IPS DF 6.9 (cell line): ENCODE measurements around the gene CASP1.
"Not testable (repeated sequence)": the region's sequence is repeated elsewhere in the genome, so short reads cannot be mapped to it uniquely, and the experiment has no call there.

Source experiments
- DNase-seq: peaks from one replicate; pipeline ENCODE4 v3.0.0-alpha.2; 2013; ENCODE audit warnings: low read depth, low spot score
- H3K27ac ChIP-seq: one replicate; pipeline ENCODE4 v1.5.1; 2013; ENCODE audit warnings: low read length, control low read depth
- H3K27me3 ChIP-seq: 2 replicates; pipeline ENCODE4 v1.6.1; 2013; ENCODE audit warnings: mild to moderate bottlenecking, low read length; ENCODE audit not compliant: control insufficient read depth, insufficient read depth
- H3K36me3 ChIP-seq: 2 replicates; pipeline ENCODE4 v1.6.1; 2013; ENCODE audit warnings: low read length; ENCODE audit not compliant: control insufficient read depth, insufficient read depth
- H3K4me1 ChIP-seq: 2 replicates; pipeline ENCODE4 v1.6.1; 2013; ENCODE audit warnings: low read length; ENCODE audit not compliant: control insufficient read depth, insufficient read depth
- H3K4me3 ChIP-seq: 2 replicates; pipeline ENCODE4 v1.5.1; 2013; ENCODE audit warnings: mild to moderate bottlenecking, low read length
- H3K9me3 ChIP-seq: 2 replicates; pipeline ENCODE4 v1.6.1; 2013; ENCODE audit warnings: low read length, inconsistent platforms; ENCODE audit not compliant: control insufficient read depth, insufficient read depth
- WGBS: extraction: QIAGEN DNeasy Blood & Tissue Kit; methylation state at CpG from one replicate; pipeline ENCODE4 v1.1.7; 2013; ENCODE audit warnings: mixed read lengths, missing lambda C conversion rate; ENCODE audit not compliant: insufficient read length, insufficient coverage; 5-methylcytosine and 5-hydroxymethylcytosine counted together

Gene CASP1

GRCh38 chr11:105070306-105070705 lies 35.4 kb upstream of the CASP1 start:
- H3K4me3 ChIP-seq = no peak overlapping the region
- no peaks in the 10 kb centered on the region for H3K27me3 ChIP-seq
- WGBS = no CpG with 5 or more reads among the region's 4 CpGs
- DNase-seq = no peak
- H3K4me1 ChIP-seq = no peaks in the 10 kb centered on the region
- H3K27ac ChIP-seq = no peak overlapping the region
- H3K9me3 ChIP-seq = no peaks in the 10 kb centered on the region
- H3K36me3 ChIP-seq = no peaks in the 10 kb centered on the region

- H3K9me3 ChIP-seq, H3K36me3 ChIP-seq, H3K27me3 ChIP-seq, H3K27ac ChIP-seq, H3K4me3 ChIP-seq, DNase-seq, H3K4me1 ChIP-seq: not testable (repeated sequence)
- no CpG with 5 or more reads among the region's 2 CpGs for WGBS
These were observed 34.8 kb upstream of the CASP1 start for GRCh38 chr11:105069749-105070148.

- H3K27ac ChIP-seq, H3K36me3 ChIP-seq, H3K9me3 ChIP-seq, DNase-seq, H3K4me3 ChIP-seq, H3K27me3 ChIP-seq, H3K4me1 ChIP-seq: not testable (repeated sequence)
- WGBS = no CpG with 5 or more reads among the region's 9 CpGs
These were observed 28.4 kb upstream of the CASP1 start for GRCh38 chr11:105063245-105063941.

GRCh38 chr11:105057432-105057831 lies 22.5 kb upstream of the CASP1 start:
- no peak overlapping the region for H3K27ac ChIP-seq
- H3K9me3 ChIP-seq = no peaks in the 10 kb centered on the region
- no peaks in the 10 kb centered on the region for H3K27me3 ChIP-seq
- H3K4me3 ChIP-seq = no peak overlapping the region
- no peak for DNase-seq
- H3K36me3 ChIP-seq = no peaks in the 10 kb centered on the region
- whole genome bisulfite sequencing = no CpG with 5 or more reads among the region's 4 CpGs
- H3K4me1 ChIP-seq = 0 out of 2 replicates have a peak, but pooled peaks cover 2% of the 10 kb centered on the region

- WGBS = no CpG with 5 or more reads among the region's 1 CpG
- Histone ChIP-seq H3K27ac (no peak overlapping the region), H3K36me3 (no peaks in the 10 kb centered on the region), H3K4me3 (no peak overlapping the region), H3K4me1 (0 out of 2 replicates have a peak, but pooled peaks cover 2% of the 10 kb centered on the region), H3K27me3 (no peaks in the 10 kb centered on the region), H3K9me3 (no peaks in the 10 kb centered on the region)
- no peak for DNase-seq
These were observed 21.5 kb upstream of the CASP1 start for GRCh38 chr11:105056446-105056845.

GRCh38 chr11:105054723-105055493 lies 20.0 kb upstream of the CASP1 start:
- no CpG with 5 or more reads among the region's 2 CpGs for WGBS
- Histone ChIP-seq H3K27ac (no peak overlapping the region), H3K4me1 (0 out of 2 replicates have a peak, but pooled peaks cover 2% of the 10 kb centered on the region), H3K27me3 (no peaks in the 10 kb centered on the region), H3K9me3 (no peaks in the 10 kb centered on the region), H3K36me3 (no peaks in the 10 kb centered on the region), H3K4me3 (no peak overlapping the region)
- no peak for DNase-seq

- DNase-seq = no peak
- no peak overlapping the region for H3K27ac ChIP-seq
- H3K4me3 ChIP-seq = no peak overlapping the region
- no peaks in the 10 kb centered on the region for H3K27me3 ChIP-seq
- no peaks in the 10 kb centered on the region for H3K36me3 ChIP-seq
- no peaks in the 10 kb centered on the region for H3K9me3 ChIP-seq
- H3K4me1 ChIP-seq = no peaks in the 10 kb centered on the region
- WGBS = no CpG with 5 or more reads among the region's 3 CpGs
These were observed 17.5 kb upstream of the CASP1 start for GRCh38 chr11:105052487-105052886.

GRCh38 chr11:105051559-105051958 lies 16.6 kb upstream of the CASP1 start:
- no CpG with 5 or more reads among the region's 2 CpGs for WGBS
- no peaks in the 10 kb centered on the region for H3K9me3 ChIP-seq
- DNase-seq = no peak
- no peak overlapping the region for H3K4me3 ChIP-seq
- H3K27ac ChIP-seq = no peak overlapping the region
- no peaks in the 10 kb centered on the region for H3K4me1 ChIP-seq
- no peaks in the 10 kb centered on the region for H3K36me3 ChIP-seq
- H3K27me3 ChIP-seq = no peaks in the 10 kb centered on the region

- no peaks in the 10 kb centered on the region for H3K9me3 ChIP-seq
- H3K36me3 ChIP-seq = no peaks in the 10 kb centered on the region
- H3K27ac ChIP-seq = no peak overlapping the region
- DNase-seq = no peak
- no peaks in the 10 kb centered on the region for H3K4me1 ChIP-seq
- H3K4me3 ChIP-seq = no peak overlapping the region
- no peaks in the 10 kb centered on the region for H3K27me3 ChIP-seq
- no CpG with 5 or more reads among the region's 1 CpG for WGBS
These were observed 14.5 kb upstream of the CASP1 start for GRCh38 chr11:105049481-105049880.

GRCh38 chr11:105046898-105047579 lies 12.1 kb upstream of the CASP1 start:
- H3K36me3 ChIP-seq = no peaks in the 10 kb centered on the region
- H3K27ac ChIP-seq = no peak overlapping the region
- H3K4me1 ChIP-seq = no peaks in the 10 kb centered on the region
- no peak for DNase-seq
- H3K4me3 ChIP-seq = no peak overlapping the region
- WGBS = no CpG with 5 or more reads among the region's 8 CpGs
- no peaks in the 10 kb centered on the region for H3K9me3 ChIP-seq
- no peaks in the 10 kb centered on the region for H3K27me3 ChIP-seq
